Measurements from ENCODE around the gene HTN1. TPM values are rescaled to one million over a fixed set of nuclear protein-coding genes. Genes with fewer than 3 reads are reported as not detected.

The HTN1 gene
- total and polyA plus RNA-seq, 2 experiments from 2014 or later: not detected

DNA sequence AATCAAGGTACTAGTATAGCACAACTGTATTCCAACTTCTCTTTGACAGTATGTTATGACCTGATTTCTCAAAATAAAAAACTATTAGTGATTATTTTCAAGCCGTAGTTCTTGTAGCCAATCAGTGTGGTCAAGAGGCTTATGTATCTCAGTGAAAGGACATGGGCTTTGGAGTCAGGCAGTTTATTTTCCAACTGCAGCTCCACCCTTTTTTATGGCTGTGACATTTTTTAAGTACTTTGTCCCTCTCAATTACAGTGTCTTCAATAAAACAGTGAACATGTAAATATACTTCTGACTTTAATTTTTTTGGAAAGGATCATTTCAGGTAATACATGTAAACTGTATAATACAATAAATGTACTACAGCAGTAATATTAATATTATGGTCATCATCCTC lies 30.0 kb downstream of the HTN1 start:
- no peak for TF ChIP-seq EZH2phosphoT487 (IDR thresholded peaks at IDR 0.05; ENCODE audit: insufficient read depth, low read depth)
- TF ChIP-seq EZH2 (IDR thresholded peaks at IDR 0.05; ENCODE audit: insufficient read depth, poor library complexity, severe bottlenecking): no peak
- Histone ChIP-seq H3K9me2 (ENCODE audit: insufficient read depth) (no peaks in the 10 kb centered on the region), H3K4me3 (no peak overlapping the region), H3K4me2 (ENCODE audit: unreplicated experiment) (no peak overlapping the region), H3K9ac (no peak overlapping the region), H3K9me3 (ENCODE audit: low read depth) (no peaks in the 10 kb centered on the region), H2AFZ (no peak overlapping the region), H3F3A (ENCODE audit: insufficient read depth) (no peaks in the 10 kb centered on the region), H3K27ac (no peak overlapping the region), H4K20me1 (ENCODE audit: insufficient read depth) (no peaks in the 10 kb centered on the region), H3K36me3 (ENCODE audit: low read depth) (no peaks in the 10 kb centered on the region), H3K79me2 (ENCODE audit: insufficient read depth) (no peaks in the 10 kb centered on the region), H3K4me1 (ENCODE audit: insufficient read depth) (no peaks in the 10 kb centered on the region), H3K27me3 (replicated peaks; ENCODE audit: insufficient read depth) (no peaks in the 10 kb centered on the region)
- WGBS, 2 experiments (ENCODE audit: low coverage in 1 of 2, low lambda C conversion rate in 2 of 2, missing lambda C conversion rate in 2 of 2): 4 to 5% methylated on average over 1 of the region's 1 CpG
- DNase-seq: no peak
- in situ Hi-C loops (cut with MboI): no loop called here

DNA sequence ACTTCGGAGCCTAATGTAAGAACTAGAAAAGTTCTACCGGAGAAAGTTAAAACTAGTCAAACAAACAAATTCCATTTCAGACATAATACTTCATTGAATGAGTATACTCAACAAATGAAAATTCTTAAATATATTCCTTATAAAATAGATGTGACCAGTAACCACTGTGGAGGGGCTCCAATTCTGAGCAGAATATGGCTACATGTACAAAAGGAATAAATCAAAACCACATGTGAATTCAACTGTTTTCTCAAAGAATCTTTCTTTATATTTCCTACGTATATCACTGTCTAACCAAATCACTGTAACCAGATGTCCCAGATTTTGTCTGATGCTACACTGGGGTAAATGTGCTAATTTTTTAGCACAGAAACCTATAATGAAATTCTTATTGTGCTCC lies 49.0 kb downstream of the HTN1 start:
- WGBS, 2 experiments (ENCODE audit: low coverage in 1 of 2, low lambda C conversion rate in 2 of 2, missing lambda C conversion rate in 2 of 2): 34 to 36% methylated on average over 3 of the region's 3 CpGs
- Histone ChIP-seq H3K4me2 (ENCODE audit: unreplicated experiment) (no peak overlapping the region), H3K9me2 (ENCODE audit: insufficient read depth) (no peaks in the 10 kb centered on the region), H4K20me1 (ENCODE audit: insufficient read depth) (no peaks in the 10 kb centered on the region), H3K27me3 (replicated peaks; ENCODE audit: insufficient read depth) (no peaks in the 10 kb centered on the region), H3K79me2 (ENCODE audit: insufficient read depth) (no peaks in the 10 kb centered on the region), H3K27ac (no peak overlapping the region), H3K4me3 (no peak overlapping the region), H2AFZ (no peak overlapping the region), H3K9ac (no peak overlapping the region), H3K9me3 (ENCODE audit: low read depth) (no peaks in the 10 kb centered on the region), H3K4me1 (ENCODE audit: insufficient read depth) (no peaks in the 10 kb centered on the region), H3K36me3 (ENCODE audit: low read depth) (no peaks in the 10 kb centered on the region), H3F3A (ENCODE audit: insufficient read depth) (no peaks in the 10 kb centered on the region)
- no peak for DNase-seq
- TF ChIP-seq EZH2phosphoT487 (IDR thresholded peaks at IDR 0.05; ENCODE audit: insufficient read depth, low read depth) (no peak), EZH2 (IDR thresholded peaks at IDR 0.05; ENCODE audit: insufficient read depth, poor library complexity, severe bottlenecking) (no peak)
- in situ Hi-C loops (cut with MboI): no loop called here

Other genes starting within 250 kb of the HTN1 start
- gene SULT1E1, start 190.3 kb upstream of the HTN1 start, total RNA-seq (2014; rRNA removed; shearing (Covaris generic)): not detected in 2 replicates
- gene SULT1E1, start 190.3 kb upstream of the HTN1 start, polyA plus RNA-seq (2016; fragmentation: Nextera tagmentation; extraction: Ambion mirVana): not detected in 2 replicates
- gene CSN1S1, start 119.4 kb upstream of the HTN1 start, total RNA-seq (2014; rRNA removed; shearing (Covaris generic)): not detected in 2 replicates
- gene CSN1S1, start 119.4 kb upstream of the HTN1 start, polyA plus RNA-seq (2016; fragmentation: Nextera tagmentation; extraction: Ambion mirVana): not detected in 2 replicates
- gene CSN2, start 84.7 kb upstream of the HTN1 start, total RNA-seq (2014; rRNA removed; shearing (Covaris generic)): not detected in 2 replicates
- gene CSN2, start 84.7 kb upstream of the HTN1 start, polyA plus RNA-seq (2016; fragmentation: Nextera tagmentation; extraction: Ambion mirVana): not detected in 2 replicates
- not detected in 2 replicates for gene STATH, start 54.5 kb upstream of the HTN1 start, total RNA-seq (2014; rRNA removed; shearing (Covaris generic))
- not detected in 2 replicates for gene STATH, start 54.5 kb upstream of the HTN1 start, polyA plus RNA-seq (2016; fragmentation: Nextera tagmentation; extraction: Ambion mirVana)
- not detected in 2 replicates for gene HTN3, start 22.0 kb upstream of the HTN1 start, total RNA-seq (2014; rRNA removed; shearing (Covaris generic))
- not detected in 2 replicates for gene HTN3, start 22.0 kb upstream of the HTN1 start, polyA plus RNA-seq (2016; fragmentation: Nextera tagmentation; extraction: Ambion mirVana)
- gene PRR27, start 103.8 kb downstream of the HTN1 start, total RNA-seq (2014; rRNA removed; shearing (Covaris generic)): not detected in 2 replicates
- gene PRR27, start 103.8 kb downstream of the HTN1 start, polyA plus RNA-seq (2016; fragmentation: Nextera tagmentation; extraction: Ambion mirVana): not detected in 2 replicates
- not detected in 2 replicates for gene ODAM, start 145.3 kb downstream of the HTN1 start, total RNA-seq (2014; rRNA removed; shearing (Covaris generic))
- not detected in 2 replicates for gene ODAM, start 145.3 kb downstream of the HTN1 start, polyA plus RNA-seq (2016; fragmentation: Nextera tagmentation; extraction: Ambion mirVana)
- not detected in 2 replicates for gene FDCSP, start 175.7 kb downstream of the HTN1 start, total RNA-seq (2014; rRNA removed; shearing (Covaris generic))
- not detected in 2 replicates for gene FDCSP, start 175.7 kb downstream of the HTN1 start, polyA plus RNA-seq (2016; fragmentation: Nextera tagmentation; extraction: Ambion mirVana)
- gene CSN3, start 192.2 kb downstream of the HTN1 start, total RNA-seq (2014; rRNA removed; shearing (Covaris generic)): not detected in 2 replicates
- gene CSN3, start 192.2 kb downstream of the HTN1 start, polyA plus RNA-seq (2016; fragmentation: Nextera tagmentation; extraction: Ambion mirVana): not detected in 2 replicates

Data from GM23248 (cell line).